Measurements from ENCODE around the gene NQO2. TPM values are rescaled to one million over a fixed set of nuclear protein-coding genes. Genes with fewer than 3 reads are reported as not detected.

The NQO2 gene
- total and polyA plus RNA-seq, 11 donors: 37.0 to 85.4 (median 62.8) TPM

DNA sequence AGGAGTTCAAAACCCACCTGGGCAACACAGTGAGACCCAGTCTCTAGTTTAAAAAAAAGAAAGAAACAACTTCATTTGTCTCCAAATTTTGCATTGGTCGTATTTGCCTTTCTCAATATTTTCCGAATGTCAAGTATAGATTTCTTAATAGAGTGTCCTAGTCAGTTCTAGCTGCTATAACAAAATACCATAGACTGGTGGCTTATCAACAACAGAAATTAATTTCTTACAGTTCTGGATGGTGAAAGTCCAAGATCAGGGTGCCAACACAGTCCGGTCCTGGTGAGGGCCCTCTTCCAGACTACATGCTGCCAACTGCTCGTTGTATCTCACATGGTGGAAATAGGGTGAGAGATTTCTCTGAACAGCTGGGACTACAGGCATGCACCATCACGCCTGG lies 34.0 kb downstream of the NQO2 start:
- intact Hi-C loops (cut with DNase I): no loop called here
- H3K9me3 ChIP-seq: peaks cover 0 to 9% (median 0%) of the 10 kb centered on the region in 12 donors
- no peak overlapping the region for H3K27ac ChIP-seq
- TF ChIP-seq, protein P1, sequence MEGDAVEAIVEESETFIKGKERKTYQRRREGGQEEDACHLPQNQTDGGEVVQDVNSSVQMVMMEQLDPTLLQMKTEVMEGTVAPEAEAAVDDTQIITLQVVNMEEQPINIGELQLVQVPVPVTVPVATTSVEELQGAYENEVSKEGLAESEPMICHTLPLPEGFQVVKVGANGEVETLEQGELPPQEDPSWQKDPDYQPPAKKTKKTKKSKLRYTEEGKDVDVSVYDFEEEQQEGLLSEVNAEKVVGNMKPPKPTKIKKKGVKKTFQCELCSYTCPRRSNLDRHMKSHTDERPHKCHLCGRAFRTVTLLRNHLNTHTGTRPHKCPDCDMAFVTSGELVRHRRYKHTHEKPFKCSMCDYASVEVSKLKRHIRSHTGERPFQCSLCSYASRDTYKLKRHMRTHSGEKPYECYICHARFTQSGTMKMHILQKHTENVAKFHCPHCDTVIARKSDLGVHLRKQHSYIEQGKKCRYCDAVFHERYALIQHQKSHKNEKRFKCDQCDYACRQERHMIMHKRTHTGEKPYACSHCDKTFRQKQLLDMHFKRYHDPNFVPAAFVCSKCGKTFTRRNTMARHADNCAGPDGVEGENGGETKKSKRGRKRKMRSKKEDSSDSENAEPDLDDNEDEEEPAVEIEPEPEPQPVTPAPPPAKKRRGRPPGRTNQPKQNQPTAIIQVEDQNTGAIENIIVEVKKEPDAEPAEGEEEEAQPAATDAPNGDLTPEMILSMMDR (IDR thresholded peaks at IDR 0.05): no peak
- TF ChIP-seq POLR2A (IDR thresholded peaks at IDR 0.05): no peak
- H3K36me3 ChIP-seq: no peaks in the 10 kb centered on the region
- no peaks in the 10 kb centered on the region for H3K27me3 ChIP-seq
- no peak overlapping the region for H3K4me3 ChIP-seq
- H3K4me1 ChIP-seq: peaks cover 0 to 14% (median 0%) of the 10 kb centered on the region in 12 donors
- DNase-seq (no peak), ATAC-seq (no peak)
- WGBS, 4 donors: 95 to 96% (median 95%) methylated on average over 5 of the region's 5 CpGs

DNA sequence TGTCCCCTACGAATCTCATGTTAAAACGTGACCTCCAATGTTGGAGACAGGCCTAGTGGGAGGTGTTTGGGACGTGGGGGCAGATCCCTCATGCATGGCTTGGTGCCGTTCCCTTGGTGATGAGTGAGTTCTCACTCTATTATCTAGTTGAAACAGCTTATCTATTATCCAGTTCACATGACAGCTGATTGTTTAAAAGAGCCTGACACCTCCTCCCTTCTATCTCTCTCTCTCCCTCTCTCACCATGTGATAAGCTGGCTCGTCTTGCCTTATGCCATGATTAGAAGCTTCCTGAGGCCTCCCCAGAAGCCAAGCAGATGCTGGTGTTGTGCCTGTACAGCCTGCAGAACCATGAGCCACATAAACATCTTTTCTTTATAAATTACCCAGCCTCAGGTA lies 35.7 kb downstream of the NQO2 start:
- DNase-seq (no peak), ATAC-seq (no peak)
- WGBS, 4 donors: 30 to 76% (median 50%) methylated on average over 5 of the region's 5 CpGs
- TF ChIP-seq, protein P1 (IDR thresholded peaks at IDR 0.05): no peak
- TF ChIP-seq POLR2A (IDR thresholded peaks at IDR 0.05): no peak
- Histone ChIP-seq H3K4me1 (peaks cover 0 to 14% (median 0%) of the 10 kb centered on the region in 12 donors), H3K36me3 (no peaks in the 10 kb centered on the region), H3K27me3 (no peaks in the 10 kb centered on the region), H3K9me3 (peaks cover 0 to 9% (median 0%) of the 10 kb centered on the region in 12 donors), H3K4me3 (no peak overlapping the region), H3K27ac (no peak overlapping the region)
- intact Hi-C loops (cut with DNase I): no loop called here

DNA sequence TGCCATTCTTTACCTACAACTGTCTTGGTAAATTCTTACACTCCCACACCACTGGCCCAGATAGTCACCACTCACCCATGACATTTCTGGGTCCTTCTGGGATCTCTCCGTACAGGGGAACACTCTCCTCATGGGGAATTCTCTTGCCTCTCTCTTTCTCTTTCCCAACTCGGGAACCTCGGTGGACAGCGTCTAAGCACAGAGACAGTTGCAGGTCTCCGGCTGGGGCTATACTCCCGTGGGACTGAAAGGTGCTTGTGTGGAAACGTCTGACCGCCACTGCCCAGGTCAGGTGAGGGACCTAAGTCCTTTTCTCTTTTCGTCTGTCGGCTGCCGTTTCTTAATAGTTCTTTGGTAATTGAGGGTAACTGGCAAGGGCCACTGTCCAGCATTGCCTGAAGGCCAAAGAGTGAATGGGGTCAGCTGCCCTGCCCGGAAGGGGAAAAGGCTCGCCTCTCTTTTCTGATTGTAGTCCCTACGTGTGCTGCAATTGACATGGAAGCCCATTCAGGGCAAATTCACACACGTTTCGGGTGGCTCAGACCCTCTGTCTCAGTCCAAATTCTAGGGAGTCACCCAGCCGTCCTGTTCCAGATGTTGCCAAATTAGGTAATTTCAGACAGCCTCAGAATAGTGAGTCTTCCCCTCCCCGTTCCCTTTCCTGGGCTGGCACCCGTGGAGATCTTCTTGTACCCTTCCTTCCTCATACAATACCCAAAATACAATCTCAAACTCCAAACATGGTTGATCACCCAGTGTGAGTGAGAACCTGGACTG lies 37.4 kb downstream of the NQO2 start:
- TF ChIP-seq POLR2A (IDR thresholded peaks at IDR 0.05): no peak
- ATAC-seq (no peak), DNase-seq (no peak)
- peaks cover 0 to 9% (median 0%) of the 10 kb centered on the region in 12 donors for H3K9me3 ChIP-seq
- H3K27ac ChIP-seq: no peak overlapping the region
- H3K4me1 ChIP-seq: peaks cover 0 to 14% (median 0%) of the 10 kb centered on the region in 12 donors
- H3K36me3 ChIP-seq: no peaks in the 10 kb centered on the region
- intact Hi-C loops (cut with DNase I): no loop called here
- no peaks in the 10 kb centered on the region for H3K27me3 ChIP-seq
- 80 to 86% (median 83%) methylated on average over 19 of the region's 19 CpGs for WGBS, 4 donors
- no peak overlapping the region for H3K4me3 ChIP-seq

DNA sequence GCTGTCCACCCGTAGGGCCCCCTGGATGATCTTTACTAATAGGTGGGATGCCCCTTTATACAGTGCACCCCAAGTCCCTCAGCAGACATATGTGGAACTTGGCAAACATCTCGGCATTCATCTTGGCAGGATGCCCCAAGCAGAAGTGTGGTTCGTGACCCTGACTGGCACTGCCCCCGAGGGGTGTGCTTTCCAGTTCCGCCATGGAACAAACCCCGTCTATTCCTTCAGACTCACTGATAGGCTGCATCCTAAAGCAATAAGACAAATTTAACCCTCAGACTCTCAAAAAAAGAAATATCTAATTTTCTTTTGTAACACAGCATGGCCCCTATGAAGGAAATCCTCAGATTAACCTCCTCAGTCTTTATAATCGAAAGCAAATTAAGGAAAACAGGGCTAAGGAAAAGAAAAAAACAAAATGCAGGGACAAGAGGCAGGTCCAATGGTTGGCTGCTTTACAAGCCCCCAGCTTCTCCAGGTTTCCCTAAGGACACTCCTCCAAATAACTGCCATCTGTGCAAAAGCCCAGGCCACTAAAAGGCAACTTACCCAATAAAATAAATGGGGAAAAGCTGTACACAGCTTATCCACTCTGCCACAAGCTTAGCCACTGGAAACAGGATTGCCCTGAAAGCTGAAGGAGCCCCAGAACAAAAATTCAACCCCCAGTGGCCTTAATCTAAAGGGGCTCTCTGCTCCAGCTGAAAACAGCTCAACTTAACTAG lies 38.1 kb downstream of the NQO2 start:
- peaks cover 0 to 9% (median 0%) of the 10 kb centered on the region in 12 donors for H3K9me3 ChIP-seq
- ATAC-seq: no peak
- WGBS, 4 donors: 44 to 58% (median 49%) methylated on average over 7 of the region's 7 CpGs
- H3K27ac ChIP-seq: no peak overlapping the region
- peaks cover 0 to 14% (median 0%) of the 10 kb centered on the region in 12 donors for H3K4me1 ChIP-seq
- no peaks in the 10 kb centered on the region for H3K27me3 ChIP-seq
- H3K4me3 ChIP-seq: no peak overlapping the region
- DNase-seq: no peak
- H3K36me3 ChIP-seq: no peaks in the 10 kb centered on the region
- TF ChIP-seq, protein P1 (IDR thresholded peaks at IDR 0.05): no peak
- no peak for TF ChIP-seq POLR2A (IDR thresholded peaks at IDR 0.05)
- intact Hi-C loops (cut with DNase I): no loop called here

Measured in heart left ventricle (tissue), 16 donors.